C4-2B (cell line): ENCODE results near the gene PDGFD.

ENCODE experiments used
- CTCF ChIP-seq: fragments of 450-650 bp; conservative IDR thresholded peaks from 2 replicates; pipeline ENCODE4 v1.5.1; 2017; ENCODE audit warnings: mild to moderate bottlenecking
- ZFX ChIP-seq: fragments of 450-650 bp; IDR thresholded peaks from 2 replicates; pipeline ENCODE4 v1.6.1; 2017

GRCh38 chr11:103881584-103881983 is 282.4 kb downstream of the PDGFD start:
- TF ChIP-seq CTCF (no peak), ZFX (no peak)
